ENCODE measurements around the gene FGFR1OP2. TPM values are rescaled to one million over a fixed set of nuclear protein-coding genes. Genes with fewer than 3 reads are reported as not detected.

FGFR1OP2 gene
- total and polyA plus RNA-seq, 2 experiments from 2014 or later, result 35.6 to 45.0 TPM

DNA sequence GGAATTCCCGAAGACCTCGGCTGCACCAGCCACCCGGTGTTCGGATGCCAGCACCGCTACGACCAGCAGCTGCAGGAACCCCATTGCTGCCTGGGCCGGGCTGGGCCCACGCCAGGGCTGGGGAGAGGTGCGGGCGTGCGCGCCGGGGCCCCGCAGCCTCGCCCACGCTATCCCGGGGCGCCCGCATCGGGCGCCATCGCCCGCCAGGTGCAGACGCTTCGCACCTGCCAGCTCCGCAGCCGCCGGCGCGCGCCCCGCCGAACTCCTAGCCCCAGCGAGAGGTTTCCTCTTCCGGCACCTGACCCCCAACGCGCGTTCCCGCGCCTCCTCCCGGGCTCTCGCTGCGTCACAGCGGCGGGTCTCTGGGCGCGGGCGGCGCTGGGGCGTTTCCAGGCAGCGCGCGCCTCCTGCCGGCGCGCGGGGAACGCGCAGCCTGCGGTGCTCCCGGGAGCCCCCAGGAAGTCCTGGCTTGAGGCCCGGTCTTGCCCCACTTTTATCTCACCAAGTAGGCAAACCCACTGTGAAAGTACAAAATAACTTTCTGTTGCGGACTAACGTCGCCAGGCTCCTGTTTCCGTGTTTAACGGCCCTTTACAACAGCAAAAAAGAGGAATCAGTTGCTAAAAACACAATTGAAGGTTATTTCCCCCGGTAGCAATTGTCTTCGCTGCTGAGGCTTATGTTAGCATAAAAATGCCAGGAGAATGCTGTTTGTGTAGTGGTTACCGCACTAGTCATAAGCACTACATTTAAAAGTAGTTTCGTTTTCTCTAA is 76.0 kb downstream of the FGFR1OP2 start, which contains the start of gene TM7SF3:
TSS of gene TM7SF3 (minus strand) at position 300 of the 774 bp plus-strand sequence. CDS start at position 84, 216 bp downstream.
- Mint-ChIP-seq H3K36me3 (ENCODE audit: low read depth) (no peaks in the 10 kb centered on the region; the same call in 2 of the 3 replicates), H3K27ac (peak within 1 kb of the TSS; percentile 84), H3K9me3 (no peaks in the 10 kb centered on the region), H3K4me1 (peaks cover 42% of the 10 kb centered on the region), H3K4me3 (peak within 1 kb of the TSS; percentile 94), H3K27me3 (ENCODE audit: insufficient read depth, low read depth, poor library complexity) (peaks cover 2% of the 10 kb centered on the region)
- peak within 1 kb of the TSS; percentile 91 for H3K4me2 ChIP-seq
- TF ChIP-seq, protein P1, sequence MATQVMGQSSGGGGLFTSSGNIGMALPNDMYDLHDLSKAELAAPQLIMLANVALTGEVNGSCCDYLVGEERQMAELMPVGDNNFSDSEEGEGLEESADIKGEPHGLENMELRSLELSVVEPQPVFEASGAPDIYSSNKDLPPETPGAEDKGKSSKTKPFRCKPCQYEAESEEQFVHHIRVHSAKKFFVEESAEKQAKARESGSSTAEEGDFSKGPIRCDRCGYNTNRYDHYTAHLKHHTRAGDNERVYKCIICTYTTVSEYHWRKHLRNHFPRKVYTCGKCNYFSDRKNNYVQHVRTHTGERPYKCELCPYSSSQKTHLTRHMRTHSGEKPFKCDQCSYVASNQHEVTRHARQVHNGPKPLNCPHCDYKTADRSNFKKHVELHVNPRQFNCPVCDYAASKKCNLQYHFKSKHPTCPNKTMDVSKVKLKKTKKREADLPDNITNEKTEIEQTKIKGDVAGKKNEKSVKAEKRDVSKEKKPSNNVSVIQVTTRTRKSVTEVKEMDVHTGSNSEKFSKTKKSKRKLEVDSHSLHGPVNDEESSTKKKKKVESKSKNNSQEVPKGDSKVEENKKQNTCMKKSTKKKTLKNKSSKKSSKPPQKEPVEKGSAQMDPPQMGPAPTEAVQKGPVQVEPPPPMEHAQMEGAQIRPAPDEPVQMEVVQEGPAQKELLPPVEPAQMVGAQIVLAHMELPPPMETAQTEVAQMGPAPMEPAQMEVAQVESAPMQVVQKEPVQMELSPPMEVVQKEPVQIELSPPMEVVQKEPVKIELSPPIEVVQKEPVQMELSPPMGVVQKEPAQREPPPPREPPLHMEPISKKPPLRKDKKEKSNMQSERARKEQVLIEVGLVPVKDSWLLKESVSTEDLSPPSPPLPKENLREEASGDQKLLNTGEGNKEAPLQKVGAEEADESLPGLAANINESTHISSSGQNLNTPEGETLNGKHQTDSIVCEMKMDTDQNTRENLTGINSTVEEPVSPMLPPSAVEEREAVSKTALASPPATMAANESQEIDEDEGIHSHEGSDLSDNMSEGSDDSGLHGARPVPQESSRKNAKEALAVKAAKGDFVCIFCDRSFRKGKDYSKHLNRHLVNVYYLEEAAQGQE (IDR thresholded peaks at IDR 0.05; ENCODE audit: unreplicated experiment), result no peak
- TF ChIP-seq CREB1 (CRISPR knock-in tag; IDR thresholded peaks at IDR 0.05; ENCODE audit: low read depth) (peak; percentile 84), ETS1 (IDR thresholded peaks at IDR 0.05) (no peak), POLR2AphosphoS5 (IDR thresholded peaks at IDR 0.05; ENCODE audit: low read depth) (peak; percentile 47)
- TF ChIP-seq, protein P2, sequence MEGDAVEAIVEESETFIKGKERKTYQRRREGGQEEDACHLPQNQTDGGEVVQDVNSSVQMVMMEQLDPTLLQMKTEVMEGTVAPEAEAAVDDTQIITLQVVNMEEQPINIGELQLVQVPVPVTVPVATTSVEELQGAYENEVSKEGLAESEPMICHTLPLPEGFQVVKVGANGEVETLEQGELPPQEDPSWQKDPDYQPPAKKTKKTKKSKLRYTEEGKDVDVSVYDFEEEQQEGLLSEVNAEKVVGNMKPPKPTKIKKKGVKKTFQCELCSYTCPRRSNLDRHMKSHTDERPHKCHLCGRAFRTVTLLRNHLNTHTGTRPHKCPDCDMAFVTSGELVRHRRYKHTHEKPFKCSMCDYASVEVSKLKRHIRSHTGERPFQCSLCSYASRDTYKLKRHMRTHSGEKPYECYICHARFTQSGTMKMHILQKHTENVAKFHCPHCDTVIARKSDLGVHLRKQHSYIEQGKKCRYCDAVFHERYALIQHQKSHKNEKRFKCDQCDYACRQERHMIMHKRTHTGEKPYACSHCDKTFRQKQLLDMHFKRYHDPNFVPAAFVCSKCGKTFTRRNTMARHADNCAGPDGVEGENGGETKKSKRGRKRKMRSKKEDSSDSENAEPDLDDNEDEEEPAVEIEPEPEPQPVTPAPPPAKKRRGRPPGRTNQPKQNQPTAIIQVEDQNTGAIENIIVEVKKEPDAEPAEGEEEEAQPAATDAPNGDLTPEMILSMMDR (conservative IDR thresholded peaks at IDR 0.05; ENCODE audit: low read depth in 2 of 2), result peak; percentile 86
- ATAC-seq (peak; percentile 90), DNase-seq (ENCODE audit: low spot score) (peak; percentile 97)
- H3K4me1 ChIP-seq (ENCODE audit: insufficient read depth), result peaks cover 35% of the 10 kb centered on the region
- H3K36me3 ChIP-seq (ENCODE audit: insufficient read depth), result no peaks in the 10 kb centered on the region
- no peaks in the 10 kb centered on the region for H4K20me1 ChIP-seq (replicated peaks; ENCODE audit: insufficient read depth)
- H3K79me2 ChIP-seq (replicated peaks; ENCODE audit: insufficient read depth), result peaks cover 44% of the 10 kb centered on the region
- H3K27ac ChIP-seq (ENCODE audit: low read depth), result peak within 1 kb of the TSS; percentile 70
- peak within 1 kb of the TSS; percentile 95 for H2AFZ ChIP-seq
- H3K4me3 ChIP-seq, result peak within 1 kb of the TSS; percentile 87
- H3K27me3 ChIP-seq (ENCODE audit: insufficient read depth), result no peaks in the 10 kb centered on the region
- peaks cover 7% of the 10 kb centered on the region for H3F3A ChIP-seq (replicated peaks; ENCODE audit: low read depth)
- no peaks in the 10 kb centered on the region for H3K9me2 ChIP-seq (ENCODE audit: insufficient read depth)
